Epithelial cell of esophagus (primary cell): Measurements from ENCODE around the gene EPHA4.

Experiments used
- DNase-seq: peaks from one replicate; pipeline ENCODE4 v3.0.0; 2010; ENCODE audit warnings: low read depth
- H3K4me3 ChIP-seq: 2 replicates; pipeline ENCODE4 v1.5.1; 2011; ENCODE audit warnings: mild to moderate bottlenecking, low read length, control low read depth
- CTCF ChIP-seq: IDR thresholded peaks from 2 replicates; pipeline ENCODE4 v1.5.1; 2011; ENCODE audit warnings: low read depth, mild to moderate bottlenecking, low read length, control low read depth, inconsistent platforms; ENCODE audit not compliant: insufficient read depth; ENCODE audit errors: missing control alignments

EPHA4 gene

DNA sequence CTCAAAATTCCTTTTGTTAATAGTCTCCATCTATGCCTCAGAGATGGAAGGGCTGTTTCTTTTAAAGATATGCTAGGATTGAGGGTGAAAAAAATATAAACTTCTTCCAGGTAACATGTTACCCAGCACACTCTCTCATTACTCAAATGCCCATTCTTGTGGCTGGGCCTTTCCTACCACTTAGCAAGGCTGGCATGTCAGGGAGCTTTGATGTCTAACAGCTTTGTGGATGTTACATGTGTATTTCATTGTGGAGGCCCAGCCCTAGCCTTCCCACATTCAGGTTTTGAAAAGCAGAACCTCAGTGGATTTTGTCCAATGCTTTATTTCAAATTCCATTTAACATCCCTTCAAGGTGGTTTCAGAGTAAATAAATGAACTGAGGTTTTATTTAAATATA, 191.4 kb downstream of the EPHA4 start:
- no peak for TF ChIP-seq CTCF
- DNase-seq, result no peak
- H3K4me3 ChIP-seq, result no peak overlapping the region

DNA sequence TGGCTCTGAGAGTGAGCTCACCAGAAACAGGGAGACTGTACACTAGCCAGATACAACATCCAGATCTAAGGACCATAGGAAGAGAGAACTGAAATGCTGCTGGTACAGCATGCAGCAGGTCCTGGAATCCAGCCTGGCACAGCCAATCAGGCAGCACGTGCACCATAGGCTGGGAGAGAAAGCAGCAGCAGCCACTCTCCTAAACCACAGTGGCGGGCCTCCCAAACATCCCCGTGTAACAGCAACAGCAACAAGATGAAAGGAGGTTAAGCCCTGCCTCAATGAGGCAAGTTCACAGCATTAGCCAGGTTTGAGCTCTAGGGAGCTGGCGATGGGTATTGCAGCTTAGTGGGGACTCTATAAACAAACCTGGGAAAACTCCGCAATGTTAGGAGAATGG, 192.0 kb downstream of the EPHA4 start:
- DNase-seq, result no peak
- TF ChIP-seq CTCF, result no peak

GRCh38 chr2:221377597-221377996, 194.5 kb downstream of the EPHA4 start:
- DNase-seq, result no peak
- no peak overlapping the region for H3K4me3 ChIP-seq
- no peak for TF ChIP-seq CTCF

More for the DNA sequence above, 192.0 kb downstream of the EPHA4 start:
- H3K4me3 ChIP-seq, result no peak overlapping the region

DNA sequence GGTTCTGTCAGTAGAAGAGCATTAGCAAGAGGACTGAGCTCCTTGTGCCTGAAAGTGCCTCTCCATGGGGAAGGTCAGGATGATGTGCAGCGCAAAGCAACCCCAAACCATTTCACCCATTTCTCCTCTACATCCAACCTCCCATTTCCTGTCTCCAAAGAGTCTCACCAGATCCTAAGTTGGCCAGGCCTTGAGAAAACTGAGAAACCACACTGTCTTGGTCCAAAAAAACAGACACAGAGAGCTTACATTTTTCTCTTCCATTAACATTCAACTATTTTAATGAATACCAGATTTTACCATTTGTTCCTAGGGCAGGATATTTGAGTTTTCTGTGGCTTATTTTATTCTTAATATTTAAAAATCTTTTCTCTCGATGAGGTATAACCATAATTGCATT, 195.0 kb downstream of the EPHA4 start:
- no peak for TF ChIP-seq CTCF
- no peak for DNase-seq
- no peak overlapping the region for H3K4me3 ChIP-seq

DNA sequence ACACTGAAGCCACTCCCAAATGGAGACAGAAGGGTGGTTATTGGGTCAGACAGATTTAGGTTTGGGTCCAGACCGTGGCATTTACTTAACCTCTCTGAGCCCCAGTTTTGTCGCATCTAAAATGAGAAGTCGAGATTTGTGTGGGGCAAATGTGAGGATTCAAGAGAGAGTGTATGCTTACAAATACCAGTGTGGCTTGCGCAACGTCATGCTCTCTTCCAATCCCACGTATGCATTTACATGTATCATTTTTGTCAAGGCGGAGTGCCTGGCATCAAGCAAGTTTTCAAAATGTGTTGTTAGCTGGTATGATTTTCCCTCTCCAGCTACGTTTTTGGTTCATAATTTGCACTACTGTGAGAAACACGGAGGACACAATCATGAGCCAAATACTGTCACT, 197.9 kb downstream of the EPHA4 start:
- no peak for TF ChIP-seq CTCF
- no peak overlapping the region for H3K4me3 ChIP-seq
- DNase-seq, result no peak

- TF ChIP-seq CTCF, result no peak
- DNase-seq, result no peak
- no peak overlapping the region for H3K4me3 ChIP-seq
Measured at GRCh38 chr2:221372907-221373306, 199.2 kb downstream of the EPHA4 start.

- no peak for DNase-seq
- no peak overlapping the region for H3K4me3 ChIP-seq
- peak; percentile 5 for TF ChIP-seq CTCF
Measured at GRCh38 chr2:221372159-221372884, 199.8 kb downstream of the EPHA4 start.
